ENCODE measurements around the gene ARSJ.

DNA sequence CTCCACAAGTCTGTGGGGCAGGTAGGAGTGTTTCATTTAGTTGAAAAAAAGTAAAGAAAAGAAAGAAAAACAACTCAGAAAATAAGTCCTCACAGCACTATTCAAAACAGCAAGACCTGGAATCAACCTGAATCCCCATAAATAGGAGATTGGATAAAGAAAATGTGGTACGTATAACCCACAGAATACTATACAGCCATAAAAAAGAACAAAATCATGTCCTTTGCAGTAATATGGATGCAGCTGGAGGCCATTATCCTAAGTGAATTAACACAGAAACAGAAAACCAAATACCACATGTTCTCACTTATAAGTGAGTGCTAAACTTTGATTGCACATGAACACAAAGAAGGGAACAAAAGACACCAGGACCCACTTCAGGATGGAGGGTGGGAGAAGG, 71.9 kb downstream of the ARSJ start:
- TF ChIP-seq POLR2A (IDR thresholded peaks at IDR 0.05), result no peak
- TF ChIP-seq, protein P1, sequence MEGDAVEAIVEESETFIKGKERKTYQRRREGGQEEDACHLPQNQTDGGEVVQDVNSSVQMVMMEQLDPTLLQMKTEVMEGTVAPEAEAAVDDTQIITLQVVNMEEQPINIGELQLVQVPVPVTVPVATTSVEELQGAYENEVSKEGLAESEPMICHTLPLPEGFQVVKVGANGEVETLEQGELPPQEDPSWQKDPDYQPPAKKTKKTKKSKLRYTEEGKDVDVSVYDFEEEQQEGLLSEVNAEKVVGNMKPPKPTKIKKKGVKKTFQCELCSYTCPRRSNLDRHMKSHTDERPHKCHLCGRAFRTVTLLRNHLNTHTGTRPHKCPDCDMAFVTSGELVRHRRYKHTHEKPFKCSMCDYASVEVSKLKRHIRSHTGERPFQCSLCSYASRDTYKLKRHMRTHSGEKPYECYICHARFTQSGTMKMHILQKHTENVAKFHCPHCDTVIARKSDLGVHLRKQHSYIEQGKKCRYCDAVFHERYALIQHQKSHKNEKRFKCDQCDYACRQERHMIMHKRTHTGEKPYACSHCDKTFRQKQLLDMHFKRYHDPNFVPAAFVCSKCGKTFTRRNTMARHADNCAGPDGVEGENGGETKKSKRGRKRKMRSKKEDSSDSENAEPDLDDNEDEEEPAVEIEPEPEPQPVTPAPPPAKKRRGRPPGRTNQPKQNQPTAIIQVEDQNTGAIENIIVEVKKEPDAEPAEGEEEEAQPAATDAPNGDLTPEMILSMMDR (IDR thresholded peaks at IDR 0.05), result no peak

Data from Peyer's patch (tissue), 4 donors.